Parathyroid adenoma (tissue), 2 donors: Measurements from ENCODE around the gene ANKRD34C.

Experiments used
- H2AFZ ChIP-seq: fragments of 300-600 bp; sonication (generic); one replicate; pipeline ENCODE4 v1.7.0; 2017; ENCODE audit warnings: antibody characterized with exemption, mild to moderate bottlenecking
- H3K27ac ChIP-seq: fragments of 300-600 bp; sonication (generic); one replicate; pipeline ENCODE4 v1.7.0; 2017
- H3K27me3 ChIP-seq: fragments of 300-600 bp; sonication (generic); one replicate; pipeline ENCODE4 v1.7.0; 2017; ENCODE audit warnings: low read length; ENCODE audit not compliant: control insufficient read depth, insufficient read depth
- H3K36me3 ChIP-seq: fragments of 300-600 bp; sonication (generic); one replicate; pipeline ENCODE4 v1.7.0; 2017; ENCODE audit warnings: low read length; ENCODE audit not compliant: control insufficient read depth, insufficient read depth
- H3K4me1 ChIP-seq: fragments of 300-600 bp; sonication (generic); one replicate; pipeline ENCODE4 v1.7.0; 2017; ENCODE audit warnings: control low read depth
- H3K4me2 ChIP-seq: fragments of 300-600 bp; sonication (generic); one replicate; pipeline ENCODE4 v1.7.0; 2017; ENCODE audit warnings: low read length
- H3K4me3 ChIP-seq: fragments of 300-600 bp; sonication (generic); one replicate; pipeline ENCODE4 v1.7.0; 2017; ENCODE audit warnings: low read depth, low read length
- H3K79me2 ChIP-seq: fragments of 300-600 bp; sonication (generic); one replicate; pipeline ENCODE4 v1.7.0; 2017; ENCODE audit warnings: control low read depth
- H3K9ac ChIP-seq: fragments of 300-600 bp; sonication (generic); one replicate; pipeline ENCODE4 v1.7.0; 2017; ENCODE audit warnings: mild to moderate bottlenecking
- H3K9me3 ChIP-seq: fragments of 300-600 bp; sonication (generic); one replicate; pipeline ENCODE4 v1.7.0; 2017; ENCODE audit warnings: low read length; ENCODE audit not compliant: control insufficient read depth
- CTCF ChIP-seq: fragments of 300-600 bp; sonication (generic); IDR thresholded peaks from one replicate; pipeline ENCODE4 v1.7.0; 2017; ENCODE audit warnings: antibody characterized with exemption, mild to moderate bottlenecking
- donor health status: primary hyperparathyroidism.

ANKRD34C gene

GRCh38 chr15:79244876-79245275 lies 37.6 kb upstream of the ANKRD34C start:
- Histone ChIP-seq H3K27ac (no peak overlapping the region), H3K9ac (no peak overlapping the region), H3K4me1 (no peaks in the 10 kb centered on the region), H3K79me2 (no peaks in the 10 kb centered on the region), H3K9me3 (no peaks in the 10 kb centered on the region), H3K27me3 (no peaks in the 10 kb centered on the region), H2AFZ (no peak overlapping the region), H3K36me3 (no peaks in the 10 kb centered on the region), H3K4me2 (no peak overlapping the region), H3K4me3 (no peak overlapping the region)
- no peak for TF ChIP-seq CTCF

GRCh38 chr15:79248183-79248582 lies 34.3 kb upstream of the ANKRD34C start:
- Histone ChIP-seq H3K9me3 (no peaks in the 10 kb centered on the region), H3K79me2 (no peaks in the 10 kb centered on the region), H3K4me3 (no peak overlapping the region), H3K27ac (no peak overlapping the region), H3K4me2 (no peak overlapping the region), H3K36me3 (no peaks in the 10 kb centered on the region), H3K9ac (no peak overlapping the region), H2AFZ (no peak overlapping the region), H3K27me3 (no peaks in the 10 kb centered on the region), H3K4me1 (no peaks in the 10 kb centered on the region)
- TF ChIP-seq CTCF, result no peak

GRCh38 chr15:79257454-79257853 lies 25.1 kb upstream of the ANKRD34C start:
- H3K4me2 ChIP-seq, result no peak overlapping the region
- H3K27ac ChIP-seq, result no peak overlapping the region
- H3K9me3 ChIP-seq, result no peaks in the 10 kb centered on the region
- no peak overlapping the region for H3K4me3 ChIP-seq
- no peak overlapping the region for H2AFZ ChIP-seq
- H3K9ac ChIP-seq, result no peak overlapping the region
- H3K36me3 ChIP-seq, result no peaks in the 10 kb centered on the region
- no peak for TF ChIP-seq CTCF
- H3K27me3 ChIP-seq, result no peaks in the 10 kb centered on the region
- no peaks in the 10 kb centered on the region for H3K4me1 ChIP-seq
- no peaks in the 10 kb centered on the region for H3K79me2 ChIP-seq

GRCh38 chr15:79261836-79262235 lies 20.7 kb upstream of the ANKRD34C start:
- Histone ChIP-seq H3K4me1 (no peaks in the 10 kb centered on the region), H3K9ac (no peak overlapping the region), H3K79me2 (no peaks in the 10 kb centered on the region), H2AFZ (no peak overlapping the region), H3K27ac (no peak overlapping the region), H3K9me3 (no peaks in the 10 kb centered on the region), H3K36me3 (no peaks in the 10 kb centered on the region), H3K4me3 (no peak overlapping the region), H3K27me3 (no peaks in the 10 kb centered on the region), H3K4me2 (no peak overlapping the region)
- no peak for TF ChIP-seq CTCF

- Histone ChIP-seq H3K9me3 (no peaks in the 10 kb centered on the region), H3K27ac (no peak overlapping the region), H3K79me2 (no peaks in the 10 kb centered on the region), H3K27me3 (no peaks in the 10 kb centered on the region), H3K9ac (no peak overlapping the region), H3K36me3 (no peaks in the 10 kb centered on the region), H3K4me2 (no peak overlapping the region), H3K4me3 (no peak overlapping the region), H3K4me1 (no peaks in the 10 kb centered on the region), H2AFZ (no peak overlapping the region)
- no peak for TF ChIP-seq CTCF
Measured at GRCh38 chr15:79265167-79265566, 17.4 kb upstream of the ANKRD34C start.
